Measurements from ENCODE around the gene SETX.
A peak's percentile ranks its signal among the peaks of the same experiment; 100 is the strongest.

The SETX gene

DNA sequence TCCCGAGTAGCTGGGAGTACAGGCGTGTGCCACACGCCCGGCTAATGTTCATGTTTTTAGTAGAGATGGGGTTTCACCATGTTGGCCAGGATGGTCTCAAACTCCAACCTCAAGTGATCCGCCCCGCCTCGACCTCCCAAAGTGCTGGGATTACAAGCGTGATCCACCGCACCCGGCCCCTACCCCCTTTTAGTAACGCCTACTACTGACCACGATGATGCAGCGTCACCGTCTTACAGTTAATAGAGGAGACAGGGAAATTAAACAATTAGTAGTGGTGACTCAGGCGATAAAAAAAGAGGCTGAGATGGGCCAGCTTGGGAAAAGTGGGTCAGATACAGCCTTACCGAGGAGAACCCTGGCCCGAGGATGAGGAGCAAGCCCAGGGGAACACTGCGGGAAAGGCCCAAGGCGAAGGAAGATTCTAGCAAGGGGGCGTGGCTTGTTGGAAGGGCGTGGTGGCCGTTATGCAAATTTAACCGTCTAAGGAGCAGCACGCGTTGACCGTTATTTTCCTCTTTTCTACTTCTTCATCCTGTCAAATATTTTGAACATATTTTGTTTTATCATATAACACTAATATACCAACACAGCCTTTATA lies 1.6 kb upstream of the SETX start:
- DNase-seq (ENCODE audit: low read depth in 1 of 2, low spot score in 1 of 2), result no peak

DNA sequence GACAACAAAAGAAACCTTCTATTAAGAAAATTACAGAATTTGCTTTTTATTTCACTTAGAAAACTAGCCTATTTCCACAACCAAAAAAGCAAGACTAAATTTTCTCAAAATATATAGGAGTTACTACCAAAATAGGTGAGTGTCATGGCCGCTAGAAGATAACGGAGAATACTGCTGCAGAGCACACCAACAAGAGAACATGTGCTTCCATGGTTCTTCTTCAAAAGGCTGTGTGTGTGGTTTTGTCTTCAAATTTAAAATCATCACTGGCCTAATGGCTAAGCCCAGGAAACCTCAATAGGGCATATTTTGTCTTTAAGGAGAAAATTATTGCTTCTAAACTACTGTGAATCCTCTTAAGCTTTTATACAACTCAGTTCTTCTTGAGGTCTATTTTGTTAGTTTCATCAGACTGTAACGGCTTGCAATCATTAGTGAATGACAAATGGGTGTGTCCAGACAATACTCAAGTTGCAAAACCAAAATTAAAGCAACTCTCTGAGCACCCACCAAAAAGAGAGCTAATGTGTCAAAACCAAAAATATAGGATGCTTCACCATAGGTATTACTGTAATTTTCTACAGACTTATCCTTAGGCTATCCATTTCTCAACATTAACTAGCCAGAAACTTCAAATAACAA lies 3.3 kb downstream of the SETX start:
- no peak for DNase-seq (ENCODE audit: low read depth in 1 of 2, low spot score in 1 of 2)

DNA sequence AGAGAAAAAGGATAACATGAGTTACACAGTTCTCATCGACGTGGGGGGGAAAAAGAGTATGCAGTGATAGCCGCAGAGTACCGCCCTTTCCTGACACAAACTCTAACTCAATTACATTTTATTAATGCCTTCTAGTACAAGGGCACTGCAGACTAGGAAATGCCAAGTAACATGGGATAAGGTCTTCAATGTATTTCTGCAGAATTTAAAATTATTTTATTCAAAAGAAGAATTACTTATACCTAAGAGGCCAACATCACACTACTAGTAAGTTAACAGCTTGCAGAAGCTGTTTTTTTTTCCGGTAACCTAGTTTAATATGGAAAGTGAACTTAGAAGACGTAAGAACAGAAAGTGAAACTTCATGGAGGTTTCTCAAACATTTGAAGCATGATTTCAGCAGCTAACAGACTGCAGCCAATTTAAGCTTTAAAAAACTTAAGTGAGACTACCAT lies 3.9 kb downstream of the SETX start:
- peak in 1 of 2 donors; percentile 24 for DNase-seq (ENCODE audit: low read depth in 1 of 2, low spot score in 1 of 2)

GRCh38 chr9:132348676-132349075 lies 6.1 kb downstream of the SETX start:
- no peak for DNase-seq (ENCODE audit: low read depth in 1 of 2, low spot score in 1 of 2)

- no peak for DNase-seq (ENCODE audit: low read depth in 1 of 2, low spot score in 1 of 2)
Observed at GRCh38 chr9:132346177-132346576, 8.6 kb downstream of the SETX start.

- DNase-seq (ENCODE audit: low read depth in 1 of 2, low spot score in 1 of 2), result no peak
Observed at GRCh38 chr9:132341177-132341840, 13.5 kb downstream of the SETX start.

GRCh38 chr9:132334364-132334763 lies 20.4 kb downstream of the SETX start:
- DNase-seq (ENCODE audit: low read depth in 1 of 2, low spot score in 1 of 2), result no peak

DNA sequence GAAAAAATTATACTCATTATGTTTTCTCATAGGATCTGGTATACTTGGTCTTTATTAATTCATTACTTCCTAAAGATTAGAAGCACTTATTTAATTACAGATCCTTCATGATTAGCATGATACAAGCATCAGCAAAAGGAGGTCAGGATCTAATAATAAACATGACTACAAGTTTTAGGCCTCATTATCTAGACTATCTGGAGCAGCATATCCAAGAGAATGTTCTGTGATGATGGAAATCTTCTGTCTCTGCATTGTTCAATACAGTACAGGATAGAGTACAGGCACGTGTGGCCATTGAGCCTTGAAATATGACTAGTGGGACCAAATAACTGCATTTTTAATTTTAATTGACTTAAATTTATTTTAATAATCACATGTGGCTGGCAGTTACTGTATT lies 21.2 kb downstream of the SETX start:
- no peak for DNase-seq (ENCODE audit: low read depth in 1 of 2, low spot score in 1 of 2)

- no peak for DNase-seq (ENCODE audit: low read depth in 1 of 2, low spot score in 1 of 2)
Observed at GRCh38 chr9:132328580-132328979, 26.2 kb downstream of the SETX start.

GRCh38 chr9:132327537-132327936 lies 27.2 kb downstream of the SETX start:
- no peak for DNase-seq (ENCODE audit: low read depth in 1 of 2, low spot score in 1 of 2)

DNA sequence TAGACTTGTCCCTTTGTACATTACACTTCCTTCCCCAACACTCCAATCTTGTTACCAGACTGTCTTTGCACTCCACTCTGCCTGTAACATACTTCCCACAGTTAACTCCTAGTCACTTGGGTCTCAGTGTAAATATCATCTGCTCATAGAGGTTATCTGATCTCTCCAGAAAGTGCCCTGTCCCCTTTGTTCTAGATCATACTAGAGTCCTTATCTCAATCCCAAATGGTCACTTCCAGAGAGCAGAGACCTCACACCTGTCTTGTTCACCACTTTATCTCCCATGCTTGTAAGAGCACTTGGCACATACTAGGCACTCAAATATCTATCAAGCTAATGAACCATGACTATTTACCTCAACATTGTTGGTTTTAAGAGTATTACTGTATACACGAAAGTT lies 30.4 kb downstream of the SETX start:
- DNase-seq (ENCODE audit: low read depth in 1 of 2, low spot score in 1 of 2), result no peak

- no peak for DNase-seq (ENCODE audit: low read depth in 1 of 2, low spot score in 1 of 2)
Observed at GRCh38 chr9:132319421-132320110, 35.2 kb downstream of the SETX start.

DNA sequence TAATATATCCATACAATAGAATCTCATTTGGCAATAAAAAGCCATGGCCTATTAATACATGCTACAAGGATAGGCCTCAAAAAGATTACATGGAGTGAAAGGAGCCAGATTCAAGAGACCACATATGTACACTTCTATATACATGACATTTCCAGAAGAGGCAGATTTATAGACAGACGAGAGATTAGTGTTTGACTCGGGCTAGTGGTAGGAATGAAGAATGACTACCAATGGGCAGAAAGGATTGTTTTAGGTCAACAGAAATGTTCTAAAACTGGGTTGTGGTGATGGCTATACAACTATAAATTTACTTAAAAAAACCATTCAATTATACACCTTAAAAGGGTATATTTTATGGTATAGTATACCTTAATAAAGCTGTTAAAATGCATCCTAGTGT lies 41.9 kb downstream of the SETX start:
- DNase-seq (ENCODE audit: low read depth in 1 of 2, low spot score in 1 of 2), result no peak

DNA sequence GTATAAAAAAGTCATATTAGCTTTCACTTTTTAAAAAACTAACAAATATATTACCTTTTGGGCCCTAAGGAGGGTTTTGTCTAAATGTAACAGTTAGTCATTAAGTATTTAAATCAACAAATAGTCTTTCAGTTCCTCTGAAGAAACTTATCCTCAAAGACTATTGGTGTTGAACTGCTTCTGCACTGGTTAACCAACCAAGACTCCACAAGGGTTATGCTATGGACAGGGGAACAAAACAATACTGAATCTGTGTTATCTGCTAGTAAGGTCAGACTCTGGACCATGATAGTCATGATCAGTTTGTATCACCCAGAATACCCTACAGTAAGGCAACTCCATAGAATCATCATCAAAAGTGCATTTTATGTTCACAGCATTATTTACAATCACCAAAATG lies 42.4 kb downstream of the SETX start:
- DNase-seq (ENCODE audit: low read depth in 1 of 2, low spot score in 1 of 2), result no peak

GRCh38 chr9:132311978-132312377 lies 42.8 kb downstream of the SETX start:
- DNase-seq (ENCODE audit: low read depth in 1 of 2, low spot score in 1 of 2), result no peak

DNA sequence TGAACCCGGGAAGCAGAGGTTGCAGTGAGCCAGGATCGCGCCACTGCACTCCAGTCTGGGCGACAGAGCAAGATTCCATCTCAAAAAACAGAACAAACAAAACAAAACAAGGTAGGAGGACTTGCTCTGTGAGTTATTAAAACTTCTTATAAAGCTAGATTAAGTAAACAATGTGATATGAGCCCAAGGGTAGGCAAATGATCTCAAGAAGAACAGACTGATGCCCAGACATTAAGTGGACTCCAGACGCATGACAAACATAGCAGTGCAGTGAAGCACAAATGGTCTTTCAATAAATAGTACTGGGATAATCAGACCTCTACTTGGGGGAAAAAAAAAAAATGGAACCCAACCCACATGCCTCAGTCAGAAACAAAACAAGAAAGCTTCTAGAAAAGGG lies 45.7 kb downstream of the SETX start:
- no peak for DNase-seq (ENCODE audit: low read depth in 1 of 2, low spot score in 1 of 2)

- no peak for DNase-seq (ENCODE audit: low read depth in 1 of 2, low spot score in 1 of 2)
Observed at GRCh38 chr9:132301521-132301920, 53.3 kb downstream of the SETX start.

- DNase-seq (ENCODE audit: low read depth in 1 of 2, low spot score in 1 of 2), result no peak
Observed at GRCh38 chr9:132299221-132299620, 55.6 kb downstream of the SETX start.

GRCh38 chr9:132295181-132295580 lies 59.6 kb downstream of the SETX start:
- DNase-seq (ENCODE audit: low read depth in 1 of 2, low spot score in 1 of 2), result no peak

DNA sequence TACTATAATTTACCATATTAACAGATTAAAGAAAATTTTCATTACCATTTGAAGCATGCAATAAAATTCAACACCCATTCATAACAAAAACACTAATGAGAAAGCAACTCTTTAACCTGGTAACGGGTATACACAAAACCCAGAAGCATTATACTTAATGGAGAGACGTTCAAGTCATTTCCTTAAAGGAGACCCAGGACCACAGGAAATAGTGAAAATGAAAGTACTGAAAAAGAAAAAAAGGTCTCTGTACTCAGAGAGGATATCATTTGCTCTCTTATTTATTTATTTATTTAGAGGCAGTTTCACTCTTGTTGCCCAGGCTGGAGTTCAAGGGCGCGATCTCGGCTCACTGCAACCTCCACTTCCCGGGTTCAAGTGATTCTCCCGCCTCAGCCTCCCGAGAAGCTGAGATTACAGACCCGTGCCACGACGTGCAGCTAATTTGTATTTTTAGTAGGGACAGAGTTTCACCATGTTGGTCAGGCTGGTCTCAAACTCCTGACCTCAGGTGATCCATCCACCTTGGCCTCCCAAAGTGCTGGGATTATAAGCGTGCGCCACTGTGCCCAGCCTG lies 61.6 kb downstream of the SETX start:
- no peak for DNase-seq (ENCODE audit: low read depth in 1 of 2, low spot score in 1 of 2)

DNA sequence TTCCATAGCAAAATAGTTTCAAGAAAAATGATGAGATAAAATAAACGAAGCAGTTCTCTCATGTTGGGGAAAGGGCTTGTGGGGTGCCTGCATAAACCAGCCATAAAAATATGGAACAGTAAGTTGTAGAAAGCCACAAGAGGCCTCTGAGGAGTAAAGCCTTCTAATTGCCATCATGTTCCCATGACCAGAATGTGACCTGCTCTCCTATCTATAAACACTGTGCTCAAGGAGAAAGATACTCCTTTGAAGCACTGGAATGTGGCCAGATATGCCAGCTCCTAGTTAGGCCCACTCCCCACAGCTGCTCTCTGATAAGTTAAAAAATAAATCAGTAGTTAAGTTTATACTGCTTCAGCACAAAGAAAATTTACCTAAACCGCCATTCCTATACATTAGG lies 65.8 kb downstream of the SETX start:
- no peak for DNase-seq (ENCODE audit: low read depth in 1 of 2, low spot score in 1 of 2)

- DNase-seq (ENCODE audit: low read depth in 1 of 2, low spot score in 1 of 2), result no peak
Observed at GRCh38 chr9:132288361-132288760, 66.4 kb downstream of the SETX start.
